Measurements from ENCODE around the gene NDUFA9.

The NDUFA9 gene

GRCh38 chr12:4610481-4610880 lies 38.4 kb upstream of the NDUFA9 start:
- POLR2A ChIA-PET (ENCODE audit: low non-redundant PET): no interaction called here
- TF ChIP-seq CTCF (conservative IDR thresholded peaks at IDR 0.05; ENCODE audit: low read depth): no peak
- CTCF ChIA-PET: no interaction called here
- DNase-seq (ENCODE audit: low spot score): no peak
- no peak overlapping the region for H3K27ac ChIP-seq

GRCh38 chr12:4615667-4616066 lies 33.2 kb upstream of the NDUFA9 start:
- CTCF ChIA-PET: interaction anchor here (0.8 kb wide), 1 partner anchor 171 kb away, joined by 3 read pairs; no protein-coding TSS in a partner anchor
- DNase-seq (ENCODE audit: low spot score): no peak
- no peak overlapping the region for H3K27ac ChIP-seq
- no peak for TF ChIP-seq CTCF (conservative IDR thresholded peaks at IDR 0.05; ENCODE audit: low read depth)
- POLR2A ChIA-PET (ENCODE audit: low non-redundant PET): no interaction called here

GRCh38 chr12:4621511-4621910 lies 27.4 kb upstream of the NDUFA9 start:
- ChIA-PET CTCF (interaction anchor here (0.8 kb wide), 1 partner anchor 24 kb away, joined by 3 read pairs; no protein-coding TSS in a partner anchor), POLR2A (ENCODE audit: low non-redundant PET) (no interaction called here)
- no peak for TF ChIP-seq CTCF (conservative IDR thresholded peaks at IDR 0.05; ENCODE audit: low read depth)
- no peak for DNase-seq (ENCODE audit: low spot score)
- no peak overlapping the region for H3K27ac ChIP-seq

DNA sequence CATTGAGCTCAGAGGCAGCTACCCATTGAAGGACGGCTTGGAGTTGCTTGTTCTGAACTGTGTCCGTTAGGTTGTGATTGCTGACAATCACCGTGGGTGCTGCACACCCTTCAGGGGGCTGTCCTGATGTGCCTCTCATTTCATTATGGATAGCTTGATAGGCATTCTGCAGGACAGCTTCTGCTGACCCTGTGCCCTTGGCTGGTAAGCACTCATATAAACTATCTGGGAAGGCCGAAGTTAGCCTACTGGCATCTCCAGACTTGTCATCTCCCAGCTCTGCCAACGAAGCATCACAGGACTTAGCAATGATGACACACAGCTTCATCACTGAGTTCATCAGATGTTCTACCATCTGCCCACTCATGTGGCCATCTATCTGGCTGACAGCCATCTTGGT lies 22.4 kb upstream of the NDUFA9 start:
- H3K27ac ChIP-seq: no peak overlapping the region
- no peak for TF ChIP-seq CTCF (conservative IDR thresholded peaks at IDR 0.05; ENCODE audit: low read depth)
- DNase-seq (ENCODE audit: low spot score): no peak
- ChIA-PET POLR2A (ENCODE audit: low non-redundant PET) (no interaction called here), CTCF (no interaction called here)

DNA sequence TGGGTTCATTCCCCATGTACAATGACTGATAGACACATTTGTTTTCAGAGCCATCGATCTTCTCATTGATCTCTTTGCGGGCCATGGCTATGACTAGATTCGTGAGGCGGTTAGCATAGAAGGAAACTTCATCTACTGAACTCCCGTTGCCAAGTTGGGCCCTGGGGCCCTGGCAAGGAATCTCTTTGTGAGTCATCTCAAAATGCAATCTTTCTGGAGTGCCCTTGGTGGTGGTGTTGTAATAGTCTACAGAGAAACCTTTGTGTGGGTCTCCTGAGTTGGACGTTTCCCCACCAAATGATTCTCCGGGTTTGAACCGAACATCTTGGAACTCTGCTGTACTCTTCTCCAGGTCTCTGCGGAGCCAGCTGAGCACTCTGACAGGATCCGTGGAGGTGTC lies 20.5 kb upstream of the NDUFA9 start:
- no peak for DNase-seq (ENCODE audit: low spot score)
- ChIA-PET CTCF (no interaction called here), POLR2A (ENCODE audit: low non-redundant PET) (no interaction called here)
- no peak overlapping the region for H3K27ac ChIP-seq
- no peak for TF ChIP-seq CTCF (conservative IDR thresholded peaks at IDR 0.05; ENCODE audit: low read depth)

DNA sequence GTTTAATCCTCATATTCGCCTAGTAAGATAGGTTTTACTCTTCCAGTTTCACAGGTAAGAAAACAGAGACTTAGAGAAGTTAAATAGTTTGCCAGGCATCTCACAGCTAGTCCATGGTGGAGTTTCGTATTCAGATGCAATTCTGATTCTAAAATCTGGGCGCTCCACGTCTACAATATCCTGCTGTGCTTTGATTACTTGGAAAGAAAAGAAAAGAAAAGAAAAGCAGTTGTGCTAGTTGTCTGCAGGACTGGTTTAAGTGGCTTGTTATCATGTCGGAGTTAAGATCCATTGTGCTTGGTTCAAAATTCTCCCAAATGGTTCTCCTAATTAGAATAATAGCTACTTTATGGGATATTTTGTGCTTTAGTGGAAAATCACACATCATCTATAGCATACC lies 18.7 kb upstream of the NDUFA9 start:
- TF ChIP-seq CTCF (conservative IDR thresholded peaks at IDR 0.05; ENCODE audit: low read depth): no peak
- CTCF ChIA-PET: interaction anchor here (0.7 kb wide), 1 partner anchor 26 kb away, joined by 3 read pairs; no protein-coding TSS in a partner anchor
- H3K27ac ChIP-seq: no peak overlapping the region
- DNase-seq (ENCODE audit: low spot score): no peak
- POLR2A ChIA-PET (ENCODE audit: low non-redundant PET): no interaction called here

DNA sequence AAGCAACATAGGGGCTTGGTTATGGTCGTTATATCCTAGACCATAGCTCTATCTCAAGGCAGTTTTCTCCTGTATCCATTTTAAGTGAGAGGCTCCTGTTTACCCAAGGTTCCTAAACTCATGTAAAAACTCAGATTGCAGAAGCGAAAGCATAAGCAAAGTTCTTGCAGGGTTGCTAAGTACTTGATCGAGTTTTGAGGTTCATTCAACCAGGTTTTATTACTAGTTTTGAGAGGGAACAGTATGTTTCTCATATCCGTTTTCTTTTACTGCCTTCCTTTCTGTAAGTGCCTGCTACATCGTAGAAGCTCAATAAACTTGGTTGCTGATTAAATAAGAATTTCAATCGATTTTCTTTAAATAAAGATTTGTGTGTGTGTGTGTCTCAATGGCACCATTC lies 5.2 kb upstream of the NDUFA9 start:
- no peak for DNase-seq (ENCODE audit: low spot score)
- POLR2A ChIA-PET (ENCODE audit: low non-redundant PET): no interaction called here
- no peak for TF ChIP-seq CTCF (conservative IDR thresholded peaks at IDR 0.05; ENCODE audit: low read depth)
- H3K27ac ChIP-seq: no peak overlapping the region
- CTCF ChIA-PET: no interaction called here

Data from RWPE1 (cell line).